ENCODE data around the gene ZC3H18. TPM values are rescaled to one million over a fixed set of nuclear protein-coding genes. Genes with fewer than 3 reads are reported as not detected.
A peak's percentile ranks its signal among the peaks of the same experiment; 100 is the strongest.

The ZC3H18 gene
- total and polyA plus RNA-seq, 2 of the 4 experiments (the other 2 are of a cell fraction) = 3.4 to 21.3 TPM

DNA sequence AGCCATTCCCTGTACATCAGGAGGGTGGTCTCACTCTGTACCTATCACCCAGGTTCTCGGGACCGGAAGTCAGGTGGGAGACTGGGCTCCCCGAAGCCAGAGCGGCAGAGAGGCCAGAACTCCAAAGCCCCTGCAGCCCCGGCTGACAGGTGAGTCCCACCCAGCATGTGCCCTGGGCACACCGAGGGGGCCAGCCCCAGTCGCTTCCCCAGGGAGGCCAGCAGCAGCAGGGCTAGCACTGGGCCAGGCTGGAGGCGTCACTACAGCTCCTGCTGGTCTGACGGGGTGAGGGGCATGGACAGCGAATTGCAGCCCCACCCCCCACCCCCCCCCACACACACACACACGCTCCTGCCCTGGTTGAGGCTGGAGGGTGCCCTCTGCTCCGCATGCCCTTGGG lies 60.2 kb downstream of the ZC3H18 start:
- Histone ChIP-seq H2AFZ (replicated peaks; ENCODE audit: low read length, poor library complexity) (no peak overlapping the region), H4K5ac (ENCODE audit: low read depth, low read length) (no peak overlapping the region), H2BK15ac (ENCODE audit: low read depth, low read length) (no peak overlapping the region), H3K56ac (ENCODE audit: extremely low read depth, insufficient read depth, low read length) (no peak overlapping the region), H3K36me3 (ENCODE audit: control insufficient read depth, insufficient read depth, low read length) (peaks cover 57% of the 10 kb centered on the region), H3K18ac (ENCODE audit: low read depth, low read length) (no peak overlapping the region), H3K9me3 (ENCODE audit: control insufficient read depth, insufficient read depth, low read length) (no peaks in the 10 kb centered on the region), H3K4me3 (ENCODE audit: insufficient read depth, low read depth, low read length) (no peak overlapping the region), H2AK9ac (replicated peaks; ENCODE audit: low read depth, low read length, poor library complexity) (peak overlapping the region; percentile 19), H3K79me1 (ENCODE audit: low read depth in 1 of 2, low read length in 2 of 2) (peaks cover 0 to 7% of the 10 kb centered on the region in 2 experiments; a peak in 2 of 4 replicates), H3K27me3 (ENCODE audit: control insufficient read depth, insufficient read depth, low read length) (no peaks in the 10 kb centered on the region), H3K23ac (ENCODE audit: low read depth, low read length) (no peak overlapping the region), H3K14ac (replicated peaks; ENCODE audit: low read depth, low read length) (no peak overlapping the region), H3K4me1 (ENCODE audit: control insufficient read depth, insufficient read depth, low read length) (peaks cover 8% of the 10 kb centered on the region), H4K91ac (ENCODE audit: insufficient read depth, low read depth, low read length) (no peak overlapping the region), H3K4ac (ENCODE audit: low read depth, low read length) (no peak overlapping the region), H4K20me1 (ENCODE audit: insufficient read depth, low read length) (no peaks in the 10 kb centered on the region; the same call in 1 of the 2 replicates), H2BK120ac (ENCODE audit: low read depth, low read length) (no peak overlapping the region), H3K27ac (ENCODE audit: insufficient read depth, low read length) (no peak overlapping the region), H3K9ac (ENCODE audit: low read depth, low read length) (no peak overlapping the region), H2AK5ac (ENCODE audit: low read depth, low read length) (no peak overlapping the region), H4K8ac (ENCODE audit: low read depth in 2 of 2, low read length in 2 of 2) (no peak overlapping the region), H2BK20ac (ENCODE audit: low read depth, low read length) (no peak overlapping the region), H2BK5ac (ENCODE audit: low read depth, low read length, poor library complexity, severe bottlenecking) (no peak overlapping the region), H3K9me1 (ENCODE audit: insufficient read depth, low read length) (no peaks in the 10 kb centered on the region), H3K4me2 (ENCODE audit: low read depth, low read length) (no peak overlapping the region)
- TF ChIP-seq CEBPB (IDR thresholded peaks at IDR 0.05; ENCODE audit: low read depth, low read length) (no peak), RCOR1 (IDR thresholded peaks at IDR 0.05; ENCODE audit: insufficient replicate concordance, low read length) (no peak), POLR2A (IDR thresholded peaks at IDR 0.05; ENCODE audit: low read depth, low read length) (no peak), RAD21 (IDR thresholded peaks at IDR 0.05; ENCODE audit: low read length) (no peak), SMC3 (IDR thresholded peaks at IDR 0.05; ENCODE audit: low read depth, low read length) (no peak), NFE2L2 (IDR thresholded peaks at IDR 0.05; ENCODE audit: low read depth, low read length) (no peak), MAZ (IDR thresholded peaks at IDR 0.05; ENCODE audit: borderline replicate concordance, low read depth, low read length) (no peak), CHD1 (IDR thresholded peaks at IDR 0.05; ENCODE audit: low read depth, low read length) (no peak), MAFK (IDR thresholded peaks at IDR 0.05; ENCODE audit: low read depth, low read length) (no peak), MXI1 (IDR thresholded peaks at IDR 0.05; ENCODE audit: borderline replicate concordance, low read depth, low read length) (no peak), BHLHE40 (IDR thresholded peaks at IDR 0.05; ENCODE audit: low read depth, low read length) (no peak), FOS (IDR thresholded peaks at IDR 0.05; ENCODE audit: low read depth, low read length) (no peak), RFX5 (IDR thresholded peaks at IDR 0.05; ENCODE audit: low read depth, low read length) (no peak)
- TF ChIP-seq, protein P1, sequence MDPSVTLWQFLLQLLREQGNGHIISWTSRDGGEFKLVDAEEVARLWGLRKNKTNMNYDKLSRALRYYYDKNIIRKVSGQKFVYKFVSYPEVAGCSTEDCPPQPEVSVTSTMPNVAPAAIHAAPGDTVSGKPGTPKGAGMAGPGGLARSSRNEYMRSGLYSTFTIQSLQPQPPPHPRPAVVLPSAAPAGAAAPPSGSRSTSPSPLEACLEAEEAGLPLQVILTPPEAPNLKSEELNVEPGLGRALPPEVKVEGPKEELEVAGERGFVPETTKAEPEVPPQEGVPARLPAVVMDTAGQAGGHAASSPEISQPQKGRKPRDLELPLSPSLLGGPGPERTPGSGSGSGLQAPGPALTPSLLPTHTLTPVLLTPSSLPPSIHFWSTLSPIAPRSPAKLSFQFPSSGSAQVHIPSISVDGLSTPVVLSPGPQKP (IDR thresholded peaks at IDR 0.05; ENCODE audit: borderline replicate concordance, low read depth, low read length) = no peak
- TF ChIP-seq, protein P2, sequence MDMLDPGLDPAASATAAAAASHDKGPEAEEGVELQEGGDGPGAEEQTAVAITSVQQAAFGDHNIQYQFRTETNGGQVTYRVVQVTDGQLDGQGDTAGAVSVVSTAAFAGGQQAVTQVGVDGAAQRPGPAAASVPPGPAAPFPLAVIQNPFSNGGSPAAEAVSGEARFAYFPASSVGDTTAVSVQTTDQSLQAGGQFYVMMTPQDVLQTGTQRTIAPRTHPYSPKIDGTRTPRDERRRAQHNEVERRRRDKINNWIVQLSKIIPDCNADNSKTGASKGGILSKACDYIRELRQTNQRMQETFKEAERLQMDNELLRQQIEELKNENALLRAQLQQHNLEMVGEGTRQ (IDR thresholded peaks at IDR 0.05; ENCODE audit: low read depth, low read length) = no peak
- TF ChIP-seq, protein P3, sequence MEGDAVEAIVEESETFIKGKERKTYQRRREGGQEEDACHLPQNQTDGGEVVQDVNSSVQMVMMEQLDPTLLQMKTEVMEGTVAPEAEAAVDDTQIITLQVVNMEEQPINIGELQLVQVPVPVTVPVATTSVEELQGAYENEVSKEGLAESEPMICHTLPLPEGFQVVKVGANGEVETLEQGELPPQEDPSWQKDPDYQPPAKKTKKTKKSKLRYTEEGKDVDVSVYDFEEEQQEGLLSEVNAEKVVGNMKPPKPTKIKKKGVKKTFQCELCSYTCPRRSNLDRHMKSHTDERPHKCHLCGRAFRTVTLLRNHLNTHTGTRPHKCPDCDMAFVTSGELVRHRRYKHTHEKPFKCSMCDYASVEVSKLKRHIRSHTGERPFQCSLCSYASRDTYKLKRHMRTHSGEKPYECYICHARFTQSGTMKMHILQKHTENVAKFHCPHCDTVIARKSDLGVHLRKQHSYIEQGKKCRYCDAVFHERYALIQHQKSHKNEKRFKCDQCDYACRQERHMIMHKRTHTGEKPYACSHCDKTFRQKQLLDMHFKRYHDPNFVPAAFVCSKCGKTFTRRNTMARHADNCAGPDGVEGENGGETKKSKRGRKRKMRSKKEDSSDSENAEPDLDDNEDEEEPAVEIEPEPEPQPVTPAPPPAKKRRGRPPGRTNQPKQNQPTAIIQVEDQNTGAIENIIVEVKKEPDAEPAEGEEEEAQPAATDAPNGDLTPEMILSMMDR (conservative IDR thresholded peaks at IDR 0.05; ENCODE audit: low read depth, low read length) = no peak
- DNase-seq = no peak
- in situ Hi-C loops (cut with MboI; ENCODE audit: low sequenced_read_pairs) (no loop called here), intact Hi-C loops (cut with micrococcal nuclease) (no loop called here), dilution Hi-C loops (cut with HindIII; ENCODE audit: low sequenced_read_pairs, unreplicated experiment) (no loop called here)
- no TSS peak for BruUV-seq (replicated peaks)
- no CpG with 5 or more reads among the region's 12 CpGs for WGBS, 2 experiments (ENCODE audit: extremely low coverage in 2 of 2, insufficient read length in 1 of 2)
- ChIA-PET CTCF (no interaction called here), POLR2A (ENCODE audit: unreplicated experiment) (no interaction called here)
- no peak for ATAC-seq (ENCODE audit: low read depth)
